Measurements from ENCODE around the gene MYADML2.

DNA sequence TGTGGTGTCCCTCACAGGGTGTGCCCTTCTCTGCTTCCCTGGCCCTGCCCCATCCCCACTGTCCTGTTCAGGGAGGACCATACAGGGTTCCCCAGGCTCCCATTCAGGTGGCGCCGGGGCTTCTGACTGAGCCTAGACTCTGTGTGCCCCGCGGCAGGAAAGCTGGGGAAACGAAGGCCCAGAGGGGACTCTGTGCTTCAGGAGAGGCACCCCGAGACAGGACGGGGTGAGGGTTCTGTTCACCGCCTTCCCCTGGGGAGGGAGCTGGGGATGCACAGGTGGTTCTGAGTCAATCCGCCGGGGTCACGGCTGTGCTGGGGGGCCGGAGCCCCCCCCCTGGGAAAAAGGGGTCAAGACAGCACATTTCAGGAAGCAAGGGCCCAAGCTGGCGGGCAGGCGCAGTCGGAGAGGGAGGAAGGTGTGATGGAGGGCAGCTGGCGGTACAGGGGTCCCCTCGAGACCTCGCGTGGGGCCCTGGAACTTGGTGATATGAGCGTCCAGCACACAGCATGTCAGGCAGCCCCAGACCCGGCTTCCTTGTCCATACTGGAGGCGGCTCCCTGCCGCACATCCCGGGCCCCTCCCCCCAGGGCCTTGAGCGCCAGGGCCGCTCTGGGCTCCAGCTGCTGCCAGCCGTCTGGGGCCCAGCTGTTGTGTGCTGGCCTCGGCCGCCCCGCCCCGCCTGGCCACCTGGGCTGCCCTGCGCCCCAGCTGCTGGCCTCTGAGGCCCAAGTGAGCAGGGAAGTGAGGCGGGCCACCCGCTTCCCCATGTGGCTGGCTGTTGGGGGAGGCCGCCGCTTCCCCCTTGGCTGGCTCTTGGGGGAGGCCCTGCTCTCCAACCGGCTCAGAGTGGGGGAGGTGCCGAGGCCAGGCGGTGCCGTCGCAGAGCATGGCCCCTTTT, 19.6 kb upstream of the MYADML2 start:
- TF ChIP-seq RAD21 (IDR thresholded peaks at IDR 0.05; ENCODE audit: low read depth), result no peak
- no peak for TF ChIP-seq FOXM1 (IDR thresholded peaks at IDR 0.05; ENCODE audit: borderline replicate concordance, low read depth)
- no peak for TF ChIP-seq NFIC (IDR thresholded peaks at IDR 0.05)
- TF ChIP-seq, protein P1, sequence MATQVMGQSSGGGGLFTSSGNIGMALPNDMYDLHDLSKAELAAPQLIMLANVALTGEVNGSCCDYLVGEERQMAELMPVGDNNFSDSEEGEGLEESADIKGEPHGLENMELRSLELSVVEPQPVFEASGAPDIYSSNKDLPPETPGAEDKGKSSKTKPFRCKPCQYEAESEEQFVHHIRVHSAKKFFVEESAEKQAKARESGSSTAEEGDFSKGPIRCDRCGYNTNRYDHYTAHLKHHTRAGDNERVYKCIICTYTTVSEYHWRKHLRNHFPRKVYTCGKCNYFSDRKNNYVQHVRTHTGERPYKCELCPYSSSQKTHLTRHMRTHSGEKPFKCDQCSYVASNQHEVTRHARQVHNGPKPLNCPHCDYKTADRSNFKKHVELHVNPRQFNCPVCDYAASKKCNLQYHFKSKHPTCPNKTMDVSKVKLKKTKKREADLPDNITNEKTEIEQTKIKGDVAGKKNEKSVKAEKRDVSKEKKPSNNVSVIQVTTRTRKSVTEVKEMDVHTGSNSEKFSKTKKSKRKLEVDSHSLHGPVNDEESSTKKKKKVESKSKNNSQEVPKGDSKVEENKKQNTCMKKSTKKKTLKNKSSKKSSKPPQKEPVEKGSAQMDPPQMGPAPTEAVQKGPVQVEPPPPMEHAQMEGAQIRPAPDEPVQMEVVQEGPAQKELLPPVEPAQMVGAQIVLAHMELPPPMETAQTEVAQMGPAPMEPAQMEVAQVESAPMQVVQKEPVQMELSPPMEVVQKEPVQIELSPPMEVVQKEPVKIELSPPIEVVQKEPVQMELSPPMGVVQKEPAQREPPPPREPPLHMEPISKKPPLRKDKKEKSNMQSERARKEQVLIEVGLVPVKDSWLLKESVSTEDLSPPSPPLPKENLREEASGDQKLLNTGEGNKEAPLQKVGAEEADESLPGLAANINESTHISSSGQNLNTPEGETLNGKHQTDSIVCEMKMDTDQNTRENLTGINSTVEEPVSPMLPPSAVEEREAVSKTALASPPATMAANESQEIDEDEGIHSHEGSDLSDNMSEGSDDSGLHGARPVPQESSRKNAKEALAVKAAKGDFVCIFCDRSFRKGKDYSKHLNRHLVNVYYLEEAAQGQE (IDR thresholded peaks at IDR 0.05; ENCODE audit: low read depth), result no peak
- TF ChIP-seq CREB1 (IDR thresholded peaks at IDR 0.05; ENCODE audit: low read depth), result no peak
- TF ChIP-seq ZBTB7A (IDR thresholded peaks at IDR 0.05; ENCODE audit: low read depth), result no peak
- TF ChIP-seq, protein P2, sequence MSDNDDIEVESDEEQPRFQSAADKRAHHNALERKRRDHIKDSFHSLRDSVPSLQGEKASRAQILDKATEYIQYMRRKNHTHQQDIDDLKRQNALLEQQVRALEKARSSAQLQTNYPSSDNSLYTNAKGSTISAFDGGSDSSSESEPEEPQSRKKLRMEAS (IDR thresholded peaks at IDR 0.05), result no peak
